ENCODE data around the gene DIPK1B.

GRCh38 chr9:136748201-136748600 is 35.8 kb downstream of the DIPK1B start, which contains the start of gene LCN6:
- TF ChIP-seq POLR2A (IDR thresholded peaks at IDR 0.05) (no peak), CTCF (IDR thresholded peaks at IDR 0.05) (no peak)
